Vagina (tissue), 2 donors: Measurements from ENCODE around the gene PDCD1LG2.

ENCODE experiments used
- POLR2AphosphoS5 ChIP-seq, 2 donors: sonication (generic); formaldehyde crosslinking; IDR thresholded peaks; one replicate each; pipeline ENCODE4 v1.9.0; 2017; ENCODE audit warnings: antibody characterized with exemption in 2 of 2, mild to moderate bottlenecking in 2 of 2, low read depth in 1 of 2; ENCODE audit not compliant: insufficient read depth in 1 of 2
- TF ChIP-seq, protein P1 (sequence below), 3 experiments: fragments of 450-650 bp in 2 of 3; fragments of 200-600 bp in 1 of 3; sonication (generic) in 1 of 3; IDR thresholded peaks; one replicate each; pipeline ENCODE4 v1.5.1; 2017 to 2019; ENCODE audit warnings: antibody characterized with exemption in 3 of 3, mild to moderate bottlenecking in 2 of 3, moderate library complexity in 2 of 3

DNA sequence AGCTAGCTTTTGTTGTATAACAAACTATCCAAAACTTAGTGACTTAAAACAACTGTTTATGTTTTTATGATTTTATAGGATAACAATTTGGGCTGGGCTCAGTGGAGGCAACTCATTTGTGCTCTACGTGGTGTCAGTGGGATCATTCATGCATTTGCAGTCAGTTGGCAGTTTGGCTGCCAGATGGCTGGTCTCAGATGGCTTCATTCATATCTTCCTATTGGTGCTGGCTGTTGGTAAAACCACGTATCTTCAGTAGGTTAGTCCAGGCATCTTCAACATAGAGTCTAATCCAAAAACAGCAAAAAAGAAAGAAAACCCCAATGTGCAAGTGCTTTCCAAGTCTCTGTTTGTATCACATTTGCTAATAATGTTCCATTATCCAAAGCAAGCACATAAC is 66.9 kb downstream of the PDCD1LG2 start:
- TF ChIP-seq, protein P1, sequence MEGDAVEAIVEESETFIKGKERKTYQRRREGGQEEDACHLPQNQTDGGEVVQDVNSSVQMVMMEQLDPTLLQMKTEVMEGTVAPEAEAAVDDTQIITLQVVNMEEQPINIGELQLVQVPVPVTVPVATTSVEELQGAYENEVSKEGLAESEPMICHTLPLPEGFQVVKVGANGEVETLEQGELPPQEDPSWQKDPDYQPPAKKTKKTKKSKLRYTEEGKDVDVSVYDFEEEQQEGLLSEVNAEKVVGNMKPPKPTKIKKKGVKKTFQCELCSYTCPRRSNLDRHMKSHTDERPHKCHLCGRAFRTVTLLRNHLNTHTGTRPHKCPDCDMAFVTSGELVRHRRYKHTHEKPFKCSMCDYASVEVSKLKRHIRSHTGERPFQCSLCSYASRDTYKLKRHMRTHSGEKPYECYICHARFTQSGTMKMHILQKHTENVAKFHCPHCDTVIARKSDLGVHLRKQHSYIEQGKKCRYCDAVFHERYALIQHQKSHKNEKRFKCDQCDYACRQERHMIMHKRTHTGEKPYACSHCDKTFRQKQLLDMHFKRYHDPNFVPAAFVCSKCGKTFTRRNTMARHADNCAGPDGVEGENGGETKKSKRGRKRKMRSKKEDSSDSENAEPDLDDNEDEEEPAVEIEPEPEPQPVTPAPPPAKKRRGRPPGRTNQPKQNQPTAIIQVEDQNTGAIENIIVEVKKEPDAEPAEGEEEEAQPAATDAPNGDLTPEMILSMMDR (IDR thresholded peaks at IDR 0.05), result no peak
- no peak for TF ChIP-seq POLR2AphosphoS5 (IDR thresholded peaks at IDR 0.05; ENCODE audit: insufficient read depth in 1 of 2, low read depth in 1 of 2)
